Neural cell (in vitro differentiated cells): Measurements from ENCODE around the gene PRR5. TPM values are rescaled to one million over a fixed set of nuclear protein-coding genes. Genes with fewer than 3 reads are reported as not detected.

Experiments
- H2AFZ ChIP-seq: fragments of 200-600, 300-800 bp; sonication (generic), shearing (Covaris generic); 2 replicates; pipeline ENCODE4 v1.6.0; 2014; ENCODE audit warnings: low read depth, mild to moderate bottlenecking, antibody characterized with exemption, low read length, moderate library complexity
- H3F3A ChIP-seq: fragments of 200-600 bp; shearing (Covaris generic); 2 replicates; pipeline ENCODE4 v1.6.1; 2016; ENCODE audit warnings: mild to moderate bottlenecking, moderate library complexity, mixed read lengths, antibody characterized with exemption, low read length; ENCODE audit not compliant: insufficient read depth, poor library complexity, severe bottlenecking
- H3K27ac ChIP-seq: fragments of 200-600, 300-800 bp; sonication (generic), shearing (Covaris generic); 2 replicates; pipeline ENCODE4 v1.5.1; 2014; ENCODE audit warnings: mild to moderate bottlenecking, low read length, moderate library complexity
- H3K27me3 ChIP-seq: fragments of 300-800, 200-600 bp; sonication (generic), shearing (Covaris generic); 2 replicates; pipeline ENCODE4 v1.6.0; 2014; ENCODE audit warnings: mild to moderate bottlenecking, low read depth, low read length, moderate library complexity; ENCODE audit not compliant: insufficient read depth
- H3K36me3 ChIP-seq: fragments of 300-800, 200-600 bp; sonication (generic), shearing (Covaris generic); 2 replicates; pipeline ENCODE4 v1.5.1; 2014; ENCODE audit warnings: mild to moderate bottlenecking, antibody characterized with exemption, low read length, moderate library complexity; ENCODE audit not compliant: insufficient read depth
- H3K4me2 ChIP-seq: fragments of 300-800, 200-600 bp; sonication (generic), shearing (Covaris generic); 2 replicates; pipeline ENCODE4 v1.6.0; 2014; ENCODE audit warnings: mild to moderate bottlenecking, low read length
- H3K4me3 ChIP-seq: fragments of 300-800, 200-600 bp; sonication (generic), shearing (Covaris generic); 2 replicates; pipeline ENCODE4 v1.5.1; 2014; ENCODE audit warnings: mild to moderate bottlenecking, low read length, moderate library complexity
- H3K79me2 ChIP-seq: fragments of 200-600 bp; shearing (Covaris generic); replicated peaks from 2 replicates; pipeline ENCODE4 v1.6.0; 2014; ENCODE audit warnings: mild to moderate bottlenecking, low read length, moderate library complexity; ENCODE audit not compliant: insufficient read depth
- H3K9ac ChIP-seq: fragments of 300-800, 200-600 bp; sonication (generic), shearing (Covaris generic); 2 replicates; pipeline ENCODE4 v1.6.1; 2016; ENCODE audit warnings: mild to moderate bottlenecking, low read length, mixed read lengths
- H3K9me2 ChIP-seq: fragments of 200-600 bp; shearing (Covaris generic); 2 replicates; pipeline ENCODE4 v1.6.1; 2016; ENCODE audit warnings: mild to moderate bottlenecking, low read length, mixed read lengths; ENCODE audit not compliant: insufficient read depth
- H3K9me3 ChIP-seq: fragments of 200-600, 300-800 bp; sonication (generic), shearing (Covaris generic); 2 replicates; pipeline ENCODE4 v1.6.1; 2016; ENCODE audit warnings: mild to moderate bottlenecking, mixed run types, low read length, moderate library complexity, mixed read lengths
- H4K20me1 ChIP-seq: fragments of 200-600 bp; shearing (Covaris generic); 2 replicates; pipeline ENCODE4 v1.6.1; 2016; ENCODE audit warnings: mild to moderate bottlenecking, mixed run types; ENCODE audit not compliant: insufficient read depth
- CTCF ChIP-seq: fragments of 450-650 bp; IDR thresholded peaks from 2 replicates; pipeline ENCODE4 v1.5.1; 2014; ENCODE audit warnings: antibody characterized with exemption, mild to moderate bottlenecking, moderate library complexity; ENCODE audit not compliant: poor library complexity, severe bottlenecking
- EP300 ChIP-seq: fragments of 450-650 bp; conservative IDR thresholded peaks from 2 replicates; pipeline ENCODE4 v1.6.1; 2014; ENCODE audit warnings: antibody characterized with exemption, mild to moderate bottlenecking, moderate library complexity; ENCODE audit not compliant: poor library complexity, severe bottlenecking
- EZH2 ChIP-seq: fragments of 200-600, 300-800 bp; shearing (Covaris generic), sonication (generic); IDR thresholded peaks from 2 replicates; pipeline ENCODE4 v1.6.1; 2014; ENCODE audit warnings: antibody characterized with exemption, low read length, borderline replicate concordance, mild to moderate bottlenecking; ENCODE audit not compliant: insufficient read depth, poor library complexity, severe bottlenecking
- MXI1 ChIP-seq: fragments of 450-650 bp; conservative IDR thresholded peaks from 2 replicates; pipeline ENCODE4 v1.6.1; 2014; ENCODE audit warnings: antibody characterized with exemption, mild to moderate bottlenecking; ENCODE audit not compliant: poor library complexity, severe bottlenecking
- POLR2AphosphoS5 ChIP-seq: IDR thresholded peaks from 2 replicates; pipeline ENCODE4 v1.6.1; 2012
- RAD21 ChIP-seq: fragments of 450-650 bp; conservative IDR thresholded peaks from 2 replicates; pipeline ENCODE4 v1.6.1; 2014; ENCODE audit warnings: antibody characterized with exemption, mild to moderate bottlenecking, moderate library complexity
- REST ChIP-seq: IDR thresholded peaks from 2 replicates; pipeline ENCODE4 v1.6.1; 2012; ENCODE audit warnings: borderline replicate concordance
- SMC3 ChIP-seq: fragments of 450-650 bp; conservative IDR thresholded peaks from 2 replicates; pipeline ENCODE4 v1.6.1; 2014; ENCODE audit warnings: antibody characterized with exemption, mild to moderate bottlenecking, moderate library complexity; ENCODE audit not compliant: poor library complexity
- TAF1 ChIP-seq: IDR thresholded peaks from 2 replicates; pipeline ENCODE4 v1.6.1; 2012; ENCODE audit warnings: low read depth
- polyA plus RNA-seq: library from polyadenylated mRNA; depleted of rRNA; stranded (reverse); fragments of >200 nt; gene quantifications from 2 replicates; pipeline ENCODE4 v1.2.3, GENCODE V29; 2014

Gene PRR5
- polyA plus RNA-seq, 1 donor from 2014 or later: 16.2 TPM

- TF ChIP-seq CTCF (no peak), REST (no peak), SMC3 (no peak), EP300 (no peak), MXI1 (no peak), EZH2 (no peak)
- no peaks in the 10 kb centered on the region for H3K27me3 ChIP-seq
- H4K20me1 ChIP-seq: no peaks in the 10 kb centered on the region
- no peak overlapping the region for H3K4me3 ChIP-seq
- H3K9ac ChIP-seq: no peak overlapping the region
- no peaks in the 10 kb centered on the region for H3K9me3 ChIP-seq
- no peaks in the 10 kb centered on the region for H3K9me2 ChIP-seq
- H3K79me2 ChIP-seq: no peaks in the 10 kb centered on the region
- no peaks in the 10 kb centered on the region for H3K36me3 ChIP-seq
- H3K27ac ChIP-seq: no peak overlapping the region
- H3K4me2 ChIP-seq: no peak overlapping the region
- H3F3A ChIP-seq: no peaks in the 10 kb centered on the region
- H2AFZ ChIP-seq: no peak overlapping the region
These were observed 32.3 kb downstream of the PRR5 start for GRCh38 chr22:44734278-44734677.

DNA sequence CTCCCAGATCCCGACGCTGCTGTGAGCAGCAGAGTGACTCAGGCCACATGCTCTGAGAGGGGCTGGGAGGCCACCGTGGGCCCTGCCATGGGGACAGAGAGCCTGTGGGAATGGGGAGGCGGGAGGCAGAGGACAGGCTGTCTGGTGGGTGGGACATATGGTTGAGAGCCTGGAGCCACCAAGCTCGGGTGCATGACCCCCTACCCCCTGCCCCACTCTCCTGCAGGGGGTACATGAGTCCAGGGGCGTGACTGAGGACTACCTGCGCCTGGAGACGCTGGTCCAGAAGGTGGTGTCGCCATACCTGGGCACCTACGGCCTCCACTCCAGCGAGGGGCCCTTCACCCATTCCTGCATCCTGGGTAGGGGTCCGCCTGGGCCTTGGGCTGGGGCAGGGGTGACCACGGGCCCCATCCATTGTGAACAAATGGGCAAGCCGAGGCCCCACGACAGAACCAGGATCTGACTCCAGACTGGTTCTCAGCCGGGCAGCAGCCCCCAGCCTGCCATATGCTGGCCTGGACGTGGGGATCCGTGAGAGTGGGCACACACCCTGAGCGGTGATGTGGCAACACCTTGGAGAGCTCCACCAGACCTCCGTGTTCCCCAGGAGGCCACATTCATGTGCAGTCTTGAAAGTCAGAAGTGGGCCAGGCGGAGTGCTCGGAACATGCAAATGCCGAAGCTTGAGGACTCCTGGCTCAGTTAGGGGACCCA is 33.0 kb downstream of the PRR5 start:
- H4K20me1 ChIP-seq: no peaks in the 10 kb centered on the region
- no peak overlapping the region for H3K9ac ChIP-seq
- no peaks in the 10 kb centered on the region for H3K36me3 ChIP-seq
- no peaks in the 10 kb centered on the region for H3K9me3 ChIP-seq
- no peak overlapping the region for H3K27ac ChIP-seq
- H2AFZ ChIP-seq: no peak overlapping the region
- H3K79me2 ChIP-seq: no peaks in the 10 kb centered on the region
- no peak overlapping the region for H3K4me2 ChIP-seq
- H3F3A ChIP-seq: no peaks in the 10 kb centered on the region
- H3K4me3 ChIP-seq: no peak overlapping the region
- no peaks in the 10 kb centered on the region for H3K9me2 ChIP-seq
- no peak for TF ChIP-seq CTCF
- TF ChIP-seq EZH2: no peak
- no peak for TF ChIP-seq REST
- TF ChIP-seq MXI1: no peak
- TF ChIP-seq SMC3: no peak
- no peak for TF ChIP-seq POLR2AphosphoS5
- no peak for TF ChIP-seq RAD21
- no peak for TF ChIP-seq EP300
- no peak for TF ChIP-seq TAF1
- H3K27me3 ChIP-seq: no peaks in the 10 kb centered on the region
